ENCODE results near the gene PAN2. TPM values are rescaled to one million over a fixed set of nuclear protein-coding genes. Genes with fewer than 3 reads are reported as not detected.

Gene PAN2
- total RNA-seq, 1 experiment from 2014 or later = 72.3 TPM

Small RNAs within 50 kb of the gene (small RNA-seq; reads per million reads assigned to genes)
- gene RNU7-40P = not detected

Other genes starting within 250 kb of the PAN2 start
- 111 and 267 TPM in 2 replicates for gene PA2G4, start 229.4 kb downstream of the PAN2 start, total RNA-seq (2014; rRNA removed; shearing (Covaris generic); ENCODE audit: low replicate concordance)
- 7,506 and 9,874 TPM in 2 replicates for gene RPL41, start 217.4 kb downstream of the PAN2 start, total RNA-seq (2014; rRNA removed; shearing (Covaris generic); ENCODE audit: low replicate concordance)
- 11.9 and 13.4 TPM in 2 replicates for gene ZC3H10, start 215.7 kb downstream of the PAN2 start, total RNA-seq (2014; rRNA removed; shearing (Covaris generic); ENCODE audit: low replicate concordance)
- gene ESYT1, start 205.7 kb downstream of the PAN2 start, total RNA-seq (2014; rRNA removed; shearing (Covaris generic); ENCODE audit: low replicate concordance) = 75.3 and 75.7 TPM in 2 replicates
- 33.1 and 94.4 TPM in 2 replicates for gene MYL6B, start 181.4 kb downstream of the PAN2 start, total RNA-seq (2014; rRNA removed; shearing (Covaris generic); ENCODE audit: low replicate concordance)
- 640 and 780 TPM in 2 replicates for gene MYL6, start 175.6 kb downstream of the PAN2 start, total RNA-seq (2014; rRNA removed; shearing (Covaris generic); ENCODE audit: low replicate concordance)
- 26.2 and 42.2 TPM in 2 replicates for gene SMARCC2, start 144.5 kb downstream of the PAN2 start, total RNA-seq (2014; rRNA removed; shearing (Covaris generic); ENCODE audit: low replicate concordance)
- 52.0 and 63.6 TPM in 2 replicates for gene RNF41, start 112.1 kb downstream of the PAN2 start, total RNA-seq (2014; rRNA removed; shearing (Covaris generic); ENCODE audit: low replicate concordance)
- 45.6 and 54.2 TPM in 2 replicates for gene NABP2, start 109.7 kb downstream of the PAN2 start, total RNA-seq (2014; rRNA removed; shearing (Covaris generic); ENCODE audit: low replicate concordance)
- 0.61 TPM in 1 of 2 replicates, not detected in the other for gene SLC39A5, start 103.9 kb downstream of the PAN2 start, total RNA-seq (2014; rRNA removed; shearing (Covaris generic); ENCODE audit: low replicate concordance)
- gene ANKRD52, start 75.6 kb downstream of the PAN2 start, total RNA-seq (2014; rRNA removed; shearing (Covaris generic); ENCODE audit: low replicate concordance) = 14.3 and 18.2 TPM in 2 replicates
- gene COQ10A, start 67.1 kb downstream of the PAN2 start, total RNA-seq (2014; rRNA removed; shearing (Covaris generic); ENCODE audit: low replicate concordance) = 32.7 and 38.9 TPM in 2 replicates
- 80.4 and 158 TPM in 2 replicates for gene CS, start 33.7 kb downstream of the PAN2 start, total RNA-seq (2014; rRNA removed; shearing (Covaris generic); ENCODE audit: low replicate concordance)
- gene CNPY2, start 18.0 kb downstream of the PAN2 start, total RNA-seq (2014; rRNA removed; shearing (Covaris generic); ENCODE audit: low replicate concordance) = 85.1 and 107 TPM in 2 replicates
- 5.9 and 8.1 TPM in 2 replicates for gene IL23A, start 4.9 kb upstream of the PAN2 start, total RNA-seq (2014; rRNA removed; shearing (Covaris generic); ENCODE audit: low replicate concordance)
- 86.1 and 93.5 TPM in 2 replicates for gene STAT2, start 26.1 kb upstream of the PAN2 start, total RNA-seq (2014; rRNA removed; shearing (Covaris generic); ENCODE audit: low replicate concordance)
- not detected in 2 replicates for gene APOF, start 28.9 kb upstream of the PAN2 start, total RNA-seq (2014; rRNA removed; shearing (Covaris generic); ENCODE audit: low replicate concordance)
- 12.5 and 14.9 TPM in 2 replicates for gene TIMELESS, start 115.4 kb upstream of the PAN2 start, total RNA-seq (2014; rRNA removed; shearing (Covaris generic); ENCODE audit: low replicate concordance)
- gene MIP, start 120.7 kb upstream of the PAN2 start, total RNA-seq (2014; rRNA removed; shearing (Covaris generic); ENCODE audit: low replicate concordance) = not detected in 2 replicates
- gene SPRYD4, start 134.6 kb upstream of the PAN2 start, total RNA-seq (2014; rRNA removed; shearing (Covaris generic); ENCODE audit: low replicate concordance) = 3.4 and 4.6 TPM in 2 replicates
- not detected in 2 replicates for gene GLS2, start 154.2 kb upstream of the PAN2 start, total RNA-seq (2014; rRNA removed; shearing (Covaris generic); ENCODE audit: low replicate concordance)
- 0.54 and 3.7 TPM in 2 replicates for gene RBMS2, start 187.8 kb upstream of the PAN2 start, total RNA-seq (2014; rRNA removed; shearing (Covaris generic); ENCODE audit: low replicate concordance)